OCI-LY3 (cell line): Measurements from ENCODE around the gene PLAAT2.

Experiments used
- EZH2phosphoT487 ChIP-seq: fragments of 200-600 bp; shearing (Covaris generic); IDR thresholded peaks from 2 replicates; pipeline ENCODE4 v1.6.1; 2018; ENCODE audit warnings: antibody characterized with exemption, mixed run types, low read depth
- TF ChIP-seq, protein P1 (sequence below): fragments of 200-600, 300-600 bp; sonication (generic); IDR thresholded peaks from 2 replicates; pipeline ENCODE4 v1.5.1; 2014; ENCODE audit warnings: antibody characterized with exemption, low read length, low read depth

GRCh38 chr11:63554877-63555223 lies 8.3 kb downstream of the PLAAT2 start:
- TF ChIP-seq, protein P1, sequence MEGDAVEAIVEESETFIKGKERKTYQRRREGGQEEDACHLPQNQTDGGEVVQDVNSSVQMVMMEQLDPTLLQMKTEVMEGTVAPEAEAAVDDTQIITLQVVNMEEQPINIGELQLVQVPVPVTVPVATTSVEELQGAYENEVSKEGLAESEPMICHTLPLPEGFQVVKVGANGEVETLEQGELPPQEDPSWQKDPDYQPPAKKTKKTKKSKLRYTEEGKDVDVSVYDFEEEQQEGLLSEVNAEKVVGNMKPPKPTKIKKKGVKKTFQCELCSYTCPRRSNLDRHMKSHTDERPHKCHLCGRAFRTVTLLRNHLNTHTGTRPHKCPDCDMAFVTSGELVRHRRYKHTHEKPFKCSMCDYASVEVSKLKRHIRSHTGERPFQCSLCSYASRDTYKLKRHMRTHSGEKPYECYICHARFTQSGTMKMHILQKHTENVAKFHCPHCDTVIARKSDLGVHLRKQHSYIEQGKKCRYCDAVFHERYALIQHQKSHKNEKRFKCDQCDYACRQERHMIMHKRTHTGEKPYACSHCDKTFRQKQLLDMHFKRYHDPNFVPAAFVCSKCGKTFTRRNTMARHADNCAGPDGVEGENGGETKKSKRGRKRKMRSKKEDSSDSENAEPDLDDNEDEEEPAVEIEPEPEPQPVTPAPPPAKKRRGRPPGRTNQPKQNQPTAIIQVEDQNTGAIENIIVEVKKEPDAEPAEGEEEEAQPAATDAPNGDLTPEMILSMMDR, result no peak
- no peak for TF ChIP-seq EZH2phosphoT487
